Brain microvascular endothelial cell (primary cell): ENCODE data around the gene FOSB.

Experiments
- DNase-seq: peaks from one replicate; pipeline ENCODE4 v3.0.0-alpha.2; 2020
- H3K27ac ChIP-seq: fragments of 250-450 bp; sonication (Bioruptor Pico); 2 replicates; pipeline ENCODE4 v1.5.1; 2020; ENCODE audit warnings: mild to moderate bottlenecking, moderate library complexity
- H3K27me3 ChIP-seq: fragments of 250-450 bp; sonication (Bioruptor Pico); replicated peaks from 2 replicates; pipeline ENCODE4 v1.5.1; 2020; ENCODE audit warnings: mild to moderate bottlenecking
- H3K36me3 ChIP-seq: fragments of 250-450 bp; sonication (Bioruptor Pico); replicated peaks from 2 replicates; pipeline ENCODE4 v1.5.1; 2020; ENCODE audit warnings: mild to moderate bottlenecking
- H3K4me3 ChIP-seq: 2 replicates; pipeline ENCODE4 v1.5.1; 2011; ENCODE audit warnings: low read depth, mild to moderate bottlenecking, control low read depth, low read length, moderate library complexity
- in situ Hi-C: cut with HindIII; loops from 2 replicates; pipeline ENCODE4 v1.10.0; 2017; ENCODE audit warnings: low sequenced_read_pairs, low pct_ligation_motif_present
- TF ChIP-seq, protein P1 (sequence below): IDR thresholded peaks from 2 replicates; pipeline ENCODE4 v1.5.1; 2011; ENCODE audit warnings: low read depth, mild to moderate bottlenecking, moderate library complexity, low read length, control low read depth, inconsistent platforms; ENCODE audit errors: missing control alignments

The FOSB gene

DNA sequence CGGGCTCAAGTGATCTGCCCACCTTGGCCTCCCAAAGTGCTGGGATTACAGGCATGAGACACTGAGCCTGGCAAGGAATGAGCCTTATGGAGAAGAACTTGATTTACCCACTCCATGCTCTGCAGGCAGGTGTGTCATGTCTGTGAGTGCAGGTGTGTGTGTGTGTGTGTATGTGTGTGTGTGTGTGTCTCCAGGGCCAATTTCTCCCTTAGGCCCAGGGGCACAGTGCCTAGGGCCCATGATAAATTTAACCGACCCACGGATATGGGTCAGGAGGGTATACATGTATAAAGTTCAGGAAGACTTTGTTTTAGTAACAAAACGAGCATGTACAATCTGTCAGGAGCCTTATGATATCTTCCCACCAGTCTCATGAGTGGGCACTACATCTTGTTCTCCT, 4.6 kb upstream of the FOSB start:
- H3K4me3 ChIP-seq: no peak overlapping the region
- in situ Hi-C loops: no loop called here
- DNase-seq: no peak
- no peak overlapping the region for H3K27ac ChIP-seq
- H3K27me3 ChIP-seq: no peaks in the 10 kb centered on the region
- TF ChIP-seq, protein P1, sequence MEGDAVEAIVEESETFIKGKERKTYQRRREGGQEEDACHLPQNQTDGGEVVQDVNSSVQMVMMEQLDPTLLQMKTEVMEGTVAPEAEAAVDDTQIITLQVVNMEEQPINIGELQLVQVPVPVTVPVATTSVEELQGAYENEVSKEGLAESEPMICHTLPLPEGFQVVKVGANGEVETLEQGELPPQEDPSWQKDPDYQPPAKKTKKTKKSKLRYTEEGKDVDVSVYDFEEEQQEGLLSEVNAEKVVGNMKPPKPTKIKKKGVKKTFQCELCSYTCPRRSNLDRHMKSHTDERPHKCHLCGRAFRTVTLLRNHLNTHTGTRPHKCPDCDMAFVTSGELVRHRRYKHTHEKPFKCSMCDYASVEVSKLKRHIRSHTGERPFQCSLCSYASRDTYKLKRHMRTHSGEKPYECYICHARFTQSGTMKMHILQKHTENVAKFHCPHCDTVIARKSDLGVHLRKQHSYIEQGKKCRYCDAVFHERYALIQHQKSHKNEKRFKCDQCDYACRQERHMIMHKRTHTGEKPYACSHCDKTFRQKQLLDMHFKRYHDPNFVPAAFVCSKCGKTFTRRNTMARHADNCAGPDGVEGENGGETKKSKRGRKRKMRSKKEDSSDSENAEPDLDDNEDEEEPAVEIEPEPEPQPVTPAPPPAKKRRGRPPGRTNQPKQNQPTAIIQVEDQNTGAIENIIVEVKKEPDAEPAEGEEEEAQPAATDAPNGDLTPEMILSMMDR: no peak
- H3K36me3 ChIP-seq: no peaks in the 10 kb centered on the region

DNA sequence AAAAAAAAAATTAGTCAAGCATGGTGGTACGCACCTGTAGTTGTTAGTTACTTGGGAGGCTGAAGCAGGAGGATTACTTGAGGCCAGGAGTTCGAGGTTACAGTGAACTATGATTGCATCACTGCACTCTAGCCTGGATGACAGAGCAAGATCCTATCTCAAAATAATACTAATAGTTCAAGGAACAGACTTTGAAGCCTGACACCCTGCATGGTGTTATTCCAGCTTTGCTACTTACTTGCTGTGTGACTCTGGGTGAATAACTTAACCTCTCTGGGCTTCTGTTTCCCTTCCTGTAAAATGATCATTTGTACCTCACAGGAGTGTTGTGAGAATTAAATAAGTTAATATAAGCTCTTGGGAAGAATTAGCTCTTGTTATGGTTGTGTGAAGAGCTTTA, 3.5 kb upstream of the FOSB start:
- H3K27ac ChIP-seq: no peak overlapping the region
- no peak for DNase-seq
- TF ChIP-seq, protein P1: no peak
- no peak overlapping the region for H3K4me3 ChIP-seq
- H3K27me3 ChIP-seq: no peaks in the 10 kb centered on the region
- H3K36me3 ChIP-seq: no peaks in the 10 kb centered on the region
- in situ Hi-C loops: no loop called here

DNA sequence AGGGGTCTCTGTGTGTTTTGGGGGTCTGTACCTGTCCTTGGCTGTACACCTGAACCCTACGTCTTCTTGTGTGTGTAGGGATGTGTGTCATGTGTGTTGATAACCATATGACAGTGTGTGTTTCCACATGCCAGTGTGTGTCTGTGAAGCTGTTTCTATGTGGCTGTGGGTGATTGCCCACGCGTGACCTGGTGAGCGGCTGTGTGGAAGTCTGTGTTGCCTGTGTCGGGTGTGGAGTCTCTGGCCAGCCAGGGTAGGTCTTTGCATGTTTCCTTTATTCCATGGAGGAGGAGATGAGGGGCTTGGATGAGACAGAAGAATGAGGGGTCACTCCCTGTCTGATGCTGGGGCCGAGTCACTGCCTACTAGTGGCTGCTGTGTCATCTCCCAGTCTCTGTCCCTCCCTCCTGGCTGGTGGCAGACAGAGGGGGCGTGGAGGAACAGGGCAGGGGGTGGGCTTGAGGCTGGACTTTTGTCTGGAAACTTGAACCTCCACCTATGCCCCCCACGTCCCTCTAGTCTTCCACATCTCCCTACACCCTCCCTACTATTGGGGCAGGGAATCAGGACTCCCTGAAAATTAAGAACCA, 2.8 kb upstream of the FOSB start:
- Histone ChIP-seq H3K36me3 (no peaks in the 10 kb centered on the region), H3K27me3 (no peaks in the 10 kb centered on the region), H3K4me3 (no peak overlapping the region), H3K27ac (no peak overlapping the region)
- TF ChIP-seq, protein P1: no peak
- DNase-seq: no peak
- in situ Hi-C loops: no loop called here

DNA sequence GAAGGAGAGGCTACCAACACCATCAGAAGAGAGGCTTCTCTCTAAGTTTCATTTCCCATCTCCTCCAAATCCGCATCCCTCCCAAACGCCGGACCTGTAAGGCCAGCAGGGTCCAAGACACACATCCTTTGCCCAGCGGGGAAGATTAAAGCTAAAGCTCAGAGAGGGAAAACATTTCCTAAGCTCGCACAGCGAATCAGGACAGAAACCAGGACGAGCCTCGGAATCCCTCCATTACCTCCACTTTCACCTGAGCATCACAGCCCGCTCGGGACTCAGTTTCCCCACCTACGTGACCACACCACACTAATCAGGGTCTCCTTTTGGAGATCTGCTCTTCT, 711 bp upstream of the FOSB start:
- Histone ChIP-seq H3K4me3 (peak overlapping the region; percentile 97), H3K27ac (peak overlapping the region; percentile 99), H3K36me3 (no peaks in the 10 kb centered on the region), H3K27me3 (no peaks in the 10 kb centered on the region)
- in situ Hi-C loops: no loop called here
- DNase-seq: no peak
- TF ChIP-seq, protein P1: peak; percentile 32

DNA sequence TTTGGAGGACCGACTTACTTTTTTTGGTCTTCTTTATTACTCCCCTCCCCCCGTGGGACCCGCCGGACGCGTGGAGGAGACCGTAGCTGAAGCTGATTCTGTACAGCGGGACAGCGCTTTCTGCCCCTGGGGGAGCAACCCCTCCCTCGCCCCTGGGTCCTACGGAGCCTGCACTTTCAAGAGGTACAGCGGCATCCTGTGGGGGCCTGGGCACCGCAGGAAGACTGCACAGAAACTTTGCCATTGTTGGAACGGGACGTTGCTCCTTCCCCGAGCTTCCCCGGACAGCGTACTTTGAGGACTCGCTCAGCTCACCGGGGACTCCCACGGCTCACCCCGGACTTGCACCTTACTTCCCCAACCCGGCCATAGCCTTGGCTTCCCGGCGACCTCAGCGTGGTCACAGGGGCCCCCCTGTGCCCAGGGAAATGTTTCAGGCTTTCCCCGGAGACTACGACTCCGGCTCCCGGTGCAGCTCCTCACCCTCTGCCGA, 409 bp downstream of the FOSB start:
- Histone ChIP-seq H3K4me3 (peak overlapping the region; percentile 97), H3K27me3 (no peaks in the 10 kb centered on the region), H3K27ac (peak overlapping the region; percentile 99), H3K36me3 (no peaks in the 10 kb centered on the region)
- in situ Hi-C loops: no loop called here
- TF ChIP-seq, protein P1: peak; percentile 30
- peak; percentile 14 for DNase-seq

DNA sequence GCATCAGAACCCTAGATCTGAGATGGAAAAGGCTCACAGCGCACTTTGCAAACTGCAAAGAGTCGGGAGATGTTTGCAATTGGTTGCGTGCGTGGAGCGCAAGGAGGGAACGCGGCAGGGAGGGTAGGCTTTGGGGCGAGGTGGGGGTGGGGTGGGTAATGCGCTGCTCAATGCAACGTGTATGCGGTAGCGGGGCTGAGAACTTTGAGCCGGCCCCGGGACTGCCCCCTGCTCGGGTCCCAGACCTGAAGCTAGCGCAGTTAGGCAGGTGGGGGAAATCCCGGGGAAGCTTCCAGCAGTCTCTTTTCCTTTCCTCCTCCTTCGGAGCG, 971 bp downstream of the FOSB start:
- H3K36me3 ChIP-seq: no peaks in the 10 kb centered on the region
- H3K27me3 ChIP-seq: no peaks in the 10 kb centered on the region
- H3K4me3 ChIP-seq: peak overlapping the region; percentile 97
- H3K27ac ChIP-seq: peak overlapping the region; percentile 99
- in situ Hi-C loops: no loop called here
- DNase-seq: no peak
- TF ChIP-seq, protein P1: no peak
